Measurements from ENCODE around the gene UQCR11.
"Not testable (repeated sequence)": the region's sequence is repeated elsewhere in the genome, so short reads cannot be mapped to it uniquely, and the experiment has no call there.

UQCR11 gene

DNA sequence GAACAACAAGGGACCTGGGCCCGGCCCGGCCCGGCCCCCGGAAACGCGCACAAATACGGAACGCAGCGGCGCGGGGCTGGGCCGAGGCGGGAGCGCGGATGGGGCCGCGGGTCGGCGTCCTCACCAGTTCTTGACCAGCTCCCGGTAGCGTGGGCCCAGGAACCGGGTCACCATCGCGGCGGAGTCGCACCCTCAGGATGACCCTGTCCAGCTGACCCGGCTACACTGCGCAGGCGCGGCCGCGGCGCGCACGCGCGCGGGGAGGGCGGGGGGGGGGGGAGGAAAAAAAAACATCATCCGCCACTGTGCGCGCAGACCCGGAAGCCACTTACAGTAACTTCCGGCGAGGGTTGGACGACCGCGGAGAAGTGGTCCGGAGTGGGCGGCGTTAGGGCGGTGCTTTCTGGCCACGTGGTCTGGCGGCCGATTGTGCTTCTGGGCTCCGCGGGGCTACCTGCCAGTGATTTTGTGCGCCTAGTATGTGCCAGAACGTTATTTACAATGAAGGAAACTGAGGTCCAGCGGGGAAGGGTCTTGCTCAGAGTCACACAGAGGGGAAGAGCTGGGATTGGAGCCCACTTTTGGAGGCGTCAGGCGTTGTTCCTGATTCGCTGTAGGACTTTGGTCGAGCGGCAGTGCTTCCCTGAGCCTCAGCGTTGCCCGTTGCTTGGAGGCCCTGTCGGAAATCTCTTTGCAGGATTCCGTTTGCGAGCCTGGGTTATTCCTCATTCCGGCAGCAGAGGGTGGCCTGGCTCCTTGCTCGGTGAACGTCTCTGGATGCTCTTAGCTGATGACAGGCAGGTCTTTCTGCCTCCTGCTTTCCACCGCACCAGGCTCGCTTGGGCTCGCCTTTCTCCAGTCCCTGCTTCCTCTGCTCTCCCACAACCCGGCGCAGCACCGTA lies at the start of gene UQCR11:
TSS of gene UQCR11 (minus strand) at position 227 of the 902 bp plus-strand sequence. CDS start at position 174, 53 bp downstream.
- DNase-seq: peak; percentile 77 to 84 (median 80)

DNA sequence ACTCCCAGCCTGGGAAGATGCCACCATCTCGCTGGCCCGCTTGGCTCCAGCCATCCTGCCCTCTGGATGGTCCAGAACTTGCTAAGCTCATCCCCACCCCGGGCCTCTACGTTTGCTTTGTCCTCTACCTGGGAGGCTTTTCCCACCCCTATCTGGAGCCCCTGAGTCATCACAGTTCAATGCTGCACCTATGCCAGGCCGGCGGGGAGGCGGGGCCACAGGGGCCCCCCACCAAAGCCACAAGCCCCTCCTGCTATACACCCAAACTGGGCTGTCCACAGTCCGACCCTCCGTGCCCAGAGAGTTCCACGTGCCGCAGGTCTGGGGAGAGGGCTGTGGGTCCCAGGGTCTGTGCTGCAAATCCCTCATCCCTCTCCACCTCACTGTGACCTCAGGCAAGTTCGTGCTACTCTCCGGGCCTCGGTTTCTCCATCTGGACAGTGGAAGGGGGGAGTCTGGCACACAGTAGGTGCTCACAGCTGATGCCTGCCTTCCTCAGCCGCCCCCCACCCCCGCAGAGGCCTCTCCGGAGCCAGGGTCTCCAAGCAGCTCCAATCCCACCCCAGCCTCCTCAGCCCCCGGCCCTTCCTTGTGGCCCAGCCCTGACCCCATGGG lies 49.0 kb upstream of the UQCR11 start:
- DNase-seq: no peak

GRCh38 chr19:1653300-1653628 lies 48.0 kb upstream of the UQCR11 start:
- no peak for DNase-seq

DNA sequence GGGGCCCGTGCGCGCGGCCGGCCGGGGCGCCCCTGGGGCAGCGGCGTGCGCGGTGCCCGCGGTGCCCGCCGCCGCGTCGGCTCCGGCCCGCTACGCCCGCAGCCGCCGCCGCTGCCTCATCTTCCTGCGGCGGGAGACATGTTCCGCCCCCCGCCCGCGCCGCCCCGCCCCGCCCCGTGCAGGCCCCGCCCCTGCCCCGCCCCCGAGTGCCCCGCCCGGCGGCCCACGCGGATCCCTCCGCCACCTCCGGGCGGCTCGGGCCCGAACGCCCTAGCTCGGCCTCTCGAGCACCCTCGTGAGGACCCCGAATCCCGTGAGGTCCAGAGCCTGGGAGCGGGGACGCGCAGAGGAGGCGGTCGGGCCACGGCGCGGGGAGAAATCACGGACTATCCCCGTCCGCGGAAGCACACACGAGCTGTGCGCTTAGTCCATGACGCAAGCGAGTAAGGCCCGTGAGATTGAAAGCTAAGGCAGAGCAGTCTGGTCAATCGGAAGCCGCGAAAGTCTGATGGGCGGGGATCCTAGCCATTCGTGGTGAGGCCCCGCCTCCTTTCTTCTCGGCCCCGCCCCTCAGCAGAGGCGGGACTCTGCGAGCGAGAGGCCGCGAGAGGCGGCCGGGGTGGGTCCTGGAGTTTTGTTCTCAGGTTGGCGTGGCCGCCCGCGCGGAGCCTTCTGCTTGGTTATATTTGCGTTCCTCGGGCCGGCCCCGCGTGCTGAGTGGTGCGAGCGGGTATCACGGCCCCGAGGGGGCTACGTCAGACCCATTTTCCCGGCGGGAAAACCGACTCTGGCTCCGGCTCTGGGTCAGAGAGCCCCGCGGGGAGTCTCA lies 47.4 kb upstream of the UQCR11 start, which contains the start of gene TCF3:
TSS of gene TCF3 (minus strand) at position 145 of the 829 bp plus-strand sequence. CDS start 2,367 bp downstream, outside the sequence.
- DNase-seq: peak; percentile 93 to 98 (median 95)

DNA sequence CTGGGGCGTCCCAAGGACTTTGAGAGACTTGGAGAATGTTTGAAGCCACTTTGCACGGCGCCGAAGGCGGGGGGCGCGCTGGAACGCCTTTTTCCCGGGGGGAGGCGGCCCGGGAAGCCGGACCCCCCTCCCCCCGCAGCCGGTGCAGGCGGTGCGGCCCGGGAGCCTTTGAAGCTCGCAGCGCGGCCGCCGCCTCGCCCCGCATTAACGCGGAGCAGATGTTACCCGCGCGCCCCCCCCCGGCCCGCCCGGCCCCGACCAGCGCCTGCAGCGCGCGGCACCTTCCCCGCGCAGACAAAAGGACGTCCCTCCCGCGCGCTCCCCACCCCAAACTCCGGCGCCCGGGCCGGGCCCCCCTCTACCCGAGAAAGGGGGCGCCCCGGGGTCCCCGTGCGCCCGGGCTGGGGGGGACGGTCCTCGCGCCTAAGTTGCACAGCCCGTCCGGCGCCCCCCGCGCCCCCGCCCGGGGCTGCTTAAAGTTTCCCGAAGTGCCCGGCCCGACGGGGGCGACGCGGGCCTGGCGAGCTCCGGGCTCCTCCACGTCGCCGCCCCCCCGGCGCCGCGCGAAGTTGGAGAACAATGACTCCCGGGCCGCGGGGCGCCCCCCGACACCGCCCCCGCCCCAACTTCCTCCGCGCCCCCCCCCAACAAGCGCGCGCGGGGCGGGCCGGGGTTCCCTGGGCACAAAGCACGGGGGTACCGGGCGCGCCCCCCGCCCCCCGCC lies 46.5 kb upstream of the UQCR11 start:
- peak in 2 of 4 experiments; percentile 26 to 51 for DNase-seq

DNA sequence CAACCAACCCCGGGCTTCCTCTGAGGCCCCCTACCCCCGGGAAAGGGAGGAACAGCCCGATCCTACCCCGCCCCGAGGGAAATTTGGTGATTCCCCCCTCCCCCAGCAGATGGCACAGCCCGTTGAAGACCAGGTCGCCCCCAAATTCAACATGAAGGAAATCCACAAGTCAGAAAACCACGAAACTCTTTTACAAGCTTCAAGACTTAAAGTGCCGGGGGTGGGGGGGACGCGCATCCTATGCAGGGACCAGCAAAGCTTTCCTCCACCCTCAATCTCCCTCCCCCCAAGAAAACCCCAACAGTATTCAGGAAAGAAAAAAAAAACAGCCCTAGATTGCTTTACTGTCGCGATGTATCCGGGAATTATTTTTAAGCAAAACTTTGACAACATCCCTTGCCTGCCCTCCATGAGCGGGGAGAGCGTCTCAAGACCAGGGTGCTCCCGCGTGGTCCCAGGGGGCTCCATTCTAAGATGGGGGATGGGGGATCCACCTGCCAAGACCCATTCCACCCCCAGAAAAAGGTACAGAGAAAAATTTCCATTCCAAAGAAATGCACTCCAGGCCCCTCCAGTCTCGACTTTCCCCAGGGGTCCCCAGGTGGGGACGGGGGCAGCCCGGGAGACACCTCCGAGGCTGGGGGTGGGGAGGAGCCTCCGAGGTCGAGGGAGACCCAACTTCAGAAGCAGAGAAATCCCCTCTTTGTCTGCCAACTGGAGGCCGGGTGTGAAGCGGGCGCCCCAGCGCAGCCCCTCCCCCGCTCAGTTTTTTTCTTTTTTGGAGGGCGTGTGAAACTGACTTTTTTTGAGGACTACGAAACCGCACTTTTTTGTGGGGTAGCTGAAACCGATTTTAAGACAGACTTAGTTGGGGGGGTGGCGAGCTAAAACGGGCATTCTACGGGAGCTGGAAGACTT lies 45.6 kb upstream of the UQCR11 start:
- DNase-seq: peak in 1 of 4 experiments; percentile 55

GRCh38 chr19:1649706-1650649 lies 44.7 kb upstream of the UQCR11 start:
- DNase-seq: no peak

- no peak for DNase-seq
Observed at GRCh38 chr19:1648920-1649541, 43.8 kb upstream of the UQCR11 start.

DNA sequence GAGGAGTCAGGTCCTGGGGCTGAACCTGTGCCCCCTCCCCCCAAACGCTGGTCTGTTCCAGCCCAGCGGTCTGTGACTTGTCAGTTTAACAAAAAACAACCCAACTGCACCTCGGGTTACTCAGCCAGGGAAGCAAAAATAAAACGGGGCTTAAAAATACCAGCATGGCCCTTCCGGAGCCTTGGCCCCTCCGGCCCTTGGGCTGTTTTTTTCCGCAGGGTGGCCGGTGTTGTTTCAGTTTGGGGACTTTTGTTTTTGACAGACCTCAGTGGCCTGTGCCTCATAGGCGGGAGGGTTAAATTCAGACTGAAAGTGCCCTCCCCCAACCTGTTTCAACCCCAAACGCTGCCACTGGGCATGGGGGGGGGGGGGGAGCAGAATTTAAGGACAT lies 43.2 kb upstream of the UQCR11 start:
- no peak for DNase-seq

GRCh38 chr19:1647501-1648458 lies 42.5 kb upstream of the UQCR11 start:
- no peak for DNase-seq

GRCh38 chr19:1646659-1647453 lies 41.6 kb upstream of the UQCR11 start:
- no peak for DNase-seq

GRCh38 chr19:1646149-1646548 lies 40.9 kb upstream of the UQCR11 start:
- no peak for DNase-seq

- DNase-seq: no peak
Observed at GRCh38 chr19:1645299-1645698, 40.0 kb upstream of the UQCR11 start.

DNA sequence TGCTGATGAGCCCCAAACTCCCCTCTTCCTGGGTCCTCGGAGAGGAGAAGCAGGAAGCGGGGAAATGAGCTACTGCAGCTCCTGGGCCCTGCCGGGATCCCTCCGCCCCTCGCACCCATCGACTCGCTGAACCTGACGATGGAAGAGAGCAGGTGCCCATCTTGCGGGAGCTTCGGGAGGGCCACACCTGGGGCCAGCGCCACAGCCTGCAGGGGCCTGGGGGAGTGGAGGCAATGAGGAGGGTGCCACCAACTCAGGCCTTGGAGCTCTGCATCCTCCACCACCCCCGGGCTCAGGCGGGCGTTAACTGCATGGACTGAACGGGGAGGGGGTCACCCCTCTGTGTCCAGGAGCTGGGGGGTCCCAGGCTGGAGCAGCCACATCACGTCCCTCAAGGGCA lies 38.8 kb upstream of the UQCR11 start:
- DNase-seq: no peak

GRCh38 chr19:1640893-1641448 lies 35.7 kb upstream of the UQCR11 start:
- DNase-seq: not testable (repeated sequence)

- DNase-seq: no peak
Observed at GRCh38 chr19:1636325-1637236, 31.3 kb upstream of the UQCR11 start.
